NAMALWA (cell line): ENCODE results near the gene SFT2D3.

Experiments
- DNase-seq: peaks from one replicate; pipeline ENCODE4 v3.0.0-alpha.2; 2015; ENCODE audit warnings: low spot score

SFT2D3 gene

GRCh38 chr2:127743477-127744026, 42.3 kb downstream of the SFT2D3 start:
- DNase-seq = no peak

- DNase-seq = no peak
Observed at GRCh38 chr2:127747621-127748020, 46.3 kb downstream of the SFT2D3 start.

DNA sequence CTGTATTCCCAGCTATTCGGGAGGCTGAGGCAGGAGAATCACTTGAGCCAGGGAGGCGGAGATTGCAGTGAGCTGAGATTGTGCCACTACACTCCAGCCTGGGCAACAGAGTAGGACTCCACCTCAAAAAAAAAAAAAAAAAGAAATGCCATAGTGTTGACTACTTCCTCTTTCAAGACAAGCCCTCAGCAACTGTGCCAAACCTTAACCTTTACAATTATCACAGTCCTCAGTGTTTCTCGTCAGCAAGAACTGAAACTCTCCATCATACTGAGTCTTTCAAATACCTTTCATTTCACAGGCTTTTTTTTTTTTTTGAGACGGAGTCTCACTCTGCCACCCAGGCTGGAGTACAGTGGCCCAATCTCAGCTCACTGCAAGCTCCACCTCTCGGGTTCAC, 48.2 kb downstream of the SFT2D3 start:
- peak; percentile 85 for DNase-seq

- DNase-seq = no peak
Observed at GRCh38 chr2:127753374-127753773, 52.1 kb downstream of the SFT2D3 start.

DNA sequence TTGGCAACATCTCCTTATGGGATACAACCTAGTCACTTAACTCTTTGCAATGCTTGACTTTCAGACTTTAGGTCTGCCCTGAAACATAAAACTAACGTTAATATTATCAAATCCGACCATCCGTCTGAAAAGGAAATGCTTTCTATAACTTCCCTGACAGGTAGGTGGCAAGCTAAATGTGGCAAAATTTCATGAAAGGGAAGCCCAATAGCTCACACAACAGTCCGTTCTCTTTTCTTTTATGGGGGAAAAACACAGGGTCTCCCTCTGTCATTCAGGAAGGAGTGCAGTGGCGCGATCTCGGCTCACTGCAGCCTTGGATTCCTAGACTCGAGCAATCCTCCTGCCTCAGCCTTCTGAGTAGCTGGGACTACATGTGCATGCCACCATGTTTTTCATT, 52.9 kb downstream of the SFT2D3 start:
- no peak for DNase-seq
